Left colon (tissue), 2 donors: ENCODE measurements around the gene GPRC5C. TPM values are rescaled to one million over a fixed set of nuclear protein-coding genes. Genes with fewer than 3 reads are reported as not detected.
"Not testable (repeated sequence)": the region's sequence is repeated elsewhere in the genome, so short reads cannot be mapped to it uniquely, and the experiment has no call there.

Experiments used
- ATAC-seq: fragments of 200-7000 bp; cut with Tn5 transposase; one replicate; pipeline ENCODE4 v1.9.1; 2020; ENCODE audit warnings: mild to moderate bottlenecking, moderate library complexity
- DNase-seq, 2 donors: peaks; one replicate each; pipeline ENCODE4 v3.0.0-alpha.2; 2020
- intact Hi-C, 2 donors: fragments of 100-400 bp; cut with DNase I in 1 of 2; cut with micrococcal nuclease in 1 of 2; formaldehyde crosslinking; loops; one replicate each; pipeline versions ENCODE4 v1.11.2 to v1.14.0; 2022; cut with DNase I, micrococcal nuclease
- total RNA-seq, 2 donors: library from RNA; stranded (reverse); fragmentation: NEBNext Ultra II Directional; extraction: Animal tissue kit (Norgen Biotek cat#: 25700); gene quantifications; one replicate each; pipeline ENCODE4 v1.2.1, GENCODE V29; 2021
- donor health status: DM: no; HTN: no; CAD: no.
- donor health status: DM: yes; HTN: yes; CAD: no.

GPRC5C gene
- total RNA-seq, 2 donors from 2014 or later, result 155 to 161 TPM

DNA sequence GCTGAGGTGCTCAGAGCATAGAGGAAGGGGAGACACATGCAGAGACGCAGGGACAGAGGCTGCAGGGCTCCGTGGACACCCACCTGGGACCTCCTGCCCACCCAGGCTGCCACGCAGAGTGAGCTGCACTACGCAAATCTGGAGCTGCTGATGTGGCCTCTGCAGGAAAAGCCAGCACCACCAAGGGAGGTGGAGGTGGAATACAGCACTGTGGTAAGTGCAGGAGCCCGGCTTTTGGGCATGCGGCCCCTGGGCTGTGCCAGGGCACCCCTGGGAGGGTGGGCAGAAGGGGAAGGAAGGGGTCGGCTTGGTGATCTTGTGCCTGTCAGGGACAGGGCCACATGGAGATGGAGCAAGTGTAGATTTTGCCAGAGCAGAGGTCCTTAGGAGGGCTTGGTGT is 49.7 kb downstream of the GPRC5C start:
- intact Hi-C loops, result no loop called here
- no peak for ATAC-seq
- DNase-seq, result no peak

- ATAC-seq (no peak), DNase-seq (no peak)
- intact Hi-C loops, result no loop called here
Measured at GRCh38 chr17:74484066-74484465, 52.2 kb downstream of the GPRC5C start.

DNA sequence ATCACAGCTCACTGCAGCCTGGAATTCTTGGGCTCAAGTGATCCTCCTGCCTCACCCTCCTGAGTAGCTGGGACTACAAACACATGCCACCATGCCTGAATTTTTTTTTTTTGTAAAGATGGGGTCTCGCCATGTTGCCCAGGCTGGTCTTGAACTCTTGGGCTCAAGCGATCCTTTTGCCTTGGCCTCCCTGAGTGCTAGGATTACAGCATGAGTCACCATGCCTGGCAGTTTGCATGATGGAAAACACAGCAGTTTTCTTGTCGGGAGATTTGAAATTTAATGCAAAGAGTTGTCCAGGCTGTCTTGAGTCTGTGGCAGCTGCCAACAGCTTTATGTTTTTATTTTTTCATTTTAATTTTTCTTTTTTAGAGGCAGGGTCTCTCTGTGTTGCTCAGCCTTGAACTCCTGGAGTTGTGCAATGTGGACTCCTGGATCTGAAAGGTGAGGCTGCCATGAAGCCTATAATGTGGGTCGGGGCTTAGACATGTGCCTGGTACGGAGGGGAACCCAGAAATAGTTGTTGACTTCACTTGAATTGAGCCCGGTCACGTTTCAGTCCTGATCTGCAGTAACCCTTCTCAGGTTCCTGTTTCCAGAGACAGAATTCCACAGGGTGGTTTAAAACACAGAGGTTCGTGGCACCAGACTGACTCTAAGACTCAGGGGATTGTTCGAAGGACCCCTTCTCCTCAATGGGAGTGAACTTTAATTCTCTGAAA is 53.3 kb downstream of the GPRC5C start:
- intact Hi-C loops, result no loop called here
- ATAC-seq (peak; percentile 41), DNase-seq (no peak)

- intact Hi-C loops, result no loop called here
- ATAC-seq (peak; percentile 83), DNase-seq (no peak)
Measured at GRCh38 chr17:74485841-74486240, 54.0 kb downstream of the GPRC5C start.

GRCh38 chr17:74488276-74488675 is 56.4 kb downstream of the GPRC5C start:
- DNase-seq, intact Hi-C loops, ATAC-seq: not testable (repeated sequence)

- no peak for ATAC-seq
- intact Hi-C loops, result no loop called here
- DNase-seq, result no peak
Measured at GRCh38 chr17:74490716-74491115, 58.8 kb downstream of the GPRC5C start.

DNA sequence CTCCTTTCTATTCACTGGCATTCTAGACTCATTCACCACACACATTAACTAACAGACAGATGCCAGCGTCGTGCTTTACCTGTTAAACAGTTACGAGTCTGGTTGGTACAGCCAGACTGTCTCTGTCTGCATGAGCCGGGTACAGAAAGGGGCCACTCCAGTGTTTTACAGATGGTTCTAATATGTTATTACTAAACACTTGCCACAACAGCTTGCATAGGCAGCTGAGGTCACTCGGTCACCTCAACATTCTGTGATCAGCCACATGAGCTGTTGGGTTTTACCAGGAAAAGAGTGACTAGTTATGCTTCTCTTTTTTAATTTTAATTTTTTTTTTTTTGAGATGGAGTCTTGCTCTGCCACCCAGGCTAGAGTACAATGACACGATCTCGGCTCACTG is 59.7 kb downstream of the GPRC5C start:
- intact Hi-C loops, result no loop called here
- DNase-seq (no peak), ATAC-seq (no peak)

DNA sequence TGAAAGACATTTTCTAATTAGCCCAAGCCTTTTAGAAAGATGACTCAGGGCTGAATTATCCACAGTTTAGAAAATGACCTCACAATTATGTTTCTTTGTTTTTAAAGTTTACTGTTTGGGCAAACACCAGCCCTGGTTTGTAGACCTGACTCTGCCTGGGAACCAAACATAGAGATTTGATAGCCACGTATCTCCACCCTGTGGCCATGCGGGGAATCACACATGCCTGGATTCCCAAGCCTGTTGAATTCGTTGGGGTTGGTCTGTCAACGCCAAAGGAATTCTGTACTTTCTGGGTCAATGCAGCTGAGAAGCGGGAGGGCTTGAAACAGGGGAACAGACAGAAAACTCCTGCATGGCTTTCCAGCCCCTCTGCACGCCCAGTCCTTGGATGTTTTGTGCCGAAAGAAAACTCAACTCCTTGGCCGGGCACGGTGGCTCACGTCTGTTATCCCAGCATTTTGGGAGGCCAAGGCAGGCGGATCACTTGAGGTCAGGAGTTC is 61.5 kb downstream of the GPRC5C start:
- DNase-seq (peak; percentile 44 to 79), ATAC-seq (peak; percentile 90)
- intact Hi-C loops, result no loop called here

Other genes with a start within 250 kb of the GPRC5C start
- 100 to 1,000 TPM; 629 to 677 TPM for gene RPL38, start 228.4 kb upstream of the GPRC5C start, total RNA-seq
- 1 to 10 TPM; 1.4 to 3.0 TPM for gene TTYH2, start 218.5 kb upstream of the GPRC5C start, total RNA-seq
- gene DNAI2, start 157.9 kb upstream of the GPRC5C start, total RNA-seq, result not detected
- gene KIF19, start 105.9 kb upstream of the GPRC5C start, total RNA-seq, result 1 to 10 TPM; 2.1 to 3.5 TPM
- gene BTBD17, start 70.2 kb upstream of the GPRC5C start, total RNA-seq, result under 1 TPM in 1 of 2 donors, not detected in 1; 0.24 TPM
- under 1 TPM in 1 of 2 donors, not detected in 1; 0.31 TPM for gene GPR142, start 64.6 kb upstream of the GPRC5C start, total RNA-seq
- 1 to 10 TPM; 1.8 to 7.9 TPM for gene CD300A, start 34.5 kb downstream of the GPRC5C start, total RNA-seq
- under 1 TPM; 0.12 to 0.25 TPM for gene CD300LB, start 99.4 kb downstream of the GPRC5C start, total RNA-seq
- gene CD300C, start 114.0 kb downstream of the GPRC5C start, total RNA-seq, result 1 to 10 TPM in 1 of 2 donors, under 1 TPM in 1; 0.24 to 1.1 TPM
- gene CD300H, start 135.4 kb downstream of the GPRC5C start, total RNA-seq, result not detected
- gene CD300LD, start 160.2 kb downstream of the GPRC5C start, total RNA-seq, result not detected
- gene CD300E, start 191.7 kb downstream of the GPRC5C start, total RNA-seq, result under 1 TPM in 1 of 2 donors, not detected in 1; 0.39 TPM